HG03039 (cell line): ENCODE data around the gene PDHB.

Experiments used
- ATAC-seq: cut with Tn5 transposase; IDR thresholded peaks from one replicate; pipeline ENCODE4 v1.9.1; 2021; ENCODE audit warnings: mild to moderate bottlenecking, moderate library complexity; ENCODE audit not compliant: unreplicated experiment

The PDHB gene

GRCh38 chr3:58404396-58404795, 29.2 kb downstream of the PDHB start:
- no peak for ATAC-seq

DNA sequence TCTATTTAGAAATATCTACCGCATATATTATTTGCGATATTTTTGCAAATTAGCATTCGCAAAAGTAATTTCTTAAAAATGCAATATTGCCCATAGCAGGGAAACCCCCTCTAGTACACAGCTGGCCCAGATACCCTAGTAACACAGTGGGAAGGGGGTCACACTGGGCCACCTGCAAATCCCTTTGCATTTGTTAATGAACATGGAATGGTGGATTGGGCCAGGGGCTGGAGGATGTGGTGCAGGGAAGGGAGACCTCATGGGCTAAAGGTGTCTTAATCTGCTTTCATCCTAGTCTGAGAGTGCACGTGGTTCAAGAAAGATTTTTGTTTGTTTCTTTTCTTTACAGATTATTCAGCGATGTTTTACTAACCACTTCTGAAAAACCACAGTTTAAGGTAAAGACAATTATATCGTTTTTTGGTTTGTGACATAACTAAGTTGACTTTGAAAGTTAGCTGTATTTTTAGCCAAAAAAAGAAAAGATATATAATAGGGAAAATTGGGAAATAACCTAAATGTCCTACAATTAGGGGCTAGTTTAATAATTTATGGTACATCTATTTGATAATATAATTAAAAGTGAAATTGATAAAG, 30.0 kb downstream of the PDHB start:
- no peak for ATAC-seq

DNA sequence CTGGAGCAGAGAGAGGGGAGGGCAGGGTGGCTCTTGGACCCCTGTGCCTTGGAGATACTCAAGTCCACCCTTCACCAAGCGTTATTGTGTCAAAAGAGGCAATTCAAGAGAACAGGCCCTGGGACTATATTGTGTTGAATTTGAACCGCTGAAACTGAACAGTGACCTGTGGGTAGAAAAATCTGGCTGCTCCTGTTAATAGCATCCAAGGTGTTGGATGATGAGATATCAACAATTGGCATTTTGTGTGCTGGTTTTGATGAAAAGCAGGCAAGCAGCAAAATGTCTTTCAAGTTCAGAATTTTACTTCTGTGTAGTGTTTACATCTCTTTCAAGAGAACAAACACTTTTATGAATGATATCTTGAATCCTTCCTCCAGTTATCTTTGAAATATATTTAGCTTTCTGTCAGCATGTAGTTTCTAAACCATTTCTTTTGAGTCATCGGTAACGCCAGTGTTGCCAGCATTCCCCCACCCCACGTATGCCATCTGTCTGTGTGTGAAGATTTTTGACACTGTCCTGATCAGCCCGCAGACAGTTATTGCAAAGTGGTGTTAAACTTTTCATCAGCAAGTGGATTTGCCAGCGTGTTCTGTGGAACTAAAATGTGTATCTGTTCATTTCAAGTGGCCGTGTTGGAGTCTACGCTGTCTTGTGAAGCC, 34.8 kb downstream of the PDHB start:
- no peak for ATAC-seq

- no peak for ATAC-seq
Measured at GRCh38 chr3:58394339-58394738, 39.3 kb downstream of the PDHB start.

- no peak for ATAC-seq
Measured at GRCh38 chr3:58392181-58392580, 41.5 kb downstream of the PDHB start.

DNA sequence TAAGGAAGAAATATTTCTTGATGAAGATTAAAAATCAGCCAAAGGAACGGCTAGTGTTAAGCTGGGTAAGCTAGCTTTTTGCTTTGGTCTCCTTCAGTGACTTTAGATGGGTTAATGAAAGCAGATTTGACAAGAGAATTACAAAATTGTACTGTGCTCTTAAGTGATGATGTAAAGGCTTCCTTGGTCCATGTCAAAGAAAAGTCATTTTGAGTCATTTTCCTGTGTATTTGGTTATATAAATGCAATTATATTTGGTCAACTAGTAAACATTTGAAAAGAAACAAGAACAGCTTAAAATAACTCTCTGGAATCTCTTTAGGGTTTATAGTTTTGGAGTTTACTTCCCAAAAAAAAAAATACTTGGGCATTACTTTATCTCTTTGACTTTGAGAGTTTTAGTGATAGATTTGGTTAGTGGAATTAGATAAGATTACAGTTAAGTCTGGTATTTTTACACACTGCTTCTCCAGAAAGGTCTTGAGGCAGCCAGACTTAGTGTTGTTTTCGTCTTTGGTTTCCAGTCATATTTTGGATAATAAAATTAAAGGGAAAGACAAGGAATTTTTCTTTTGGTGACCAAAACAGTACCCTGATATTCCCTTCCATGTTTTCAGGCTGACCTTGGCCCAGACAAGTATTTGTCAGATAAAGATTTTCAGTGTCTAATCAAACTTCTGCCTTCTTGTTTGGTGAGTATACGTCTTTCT, 42.3 kb downstream of the PDHB start:
- no peak for ATAC-seq

GRCh38 chr3:58388550-58389091, 45.0 kb downstream of the PDHB start:
- no peak for ATAC-seq

- ATAC-seq = no peak
Measured at GRCh38 chr3:58387650-58388546, 45.7 kb downstream of the PDHB start.

GRCh38 chr3:58386626-58387365, 46.8 kb downstream of the PDHB start:
- ATAC-seq = no peak

DNA sequence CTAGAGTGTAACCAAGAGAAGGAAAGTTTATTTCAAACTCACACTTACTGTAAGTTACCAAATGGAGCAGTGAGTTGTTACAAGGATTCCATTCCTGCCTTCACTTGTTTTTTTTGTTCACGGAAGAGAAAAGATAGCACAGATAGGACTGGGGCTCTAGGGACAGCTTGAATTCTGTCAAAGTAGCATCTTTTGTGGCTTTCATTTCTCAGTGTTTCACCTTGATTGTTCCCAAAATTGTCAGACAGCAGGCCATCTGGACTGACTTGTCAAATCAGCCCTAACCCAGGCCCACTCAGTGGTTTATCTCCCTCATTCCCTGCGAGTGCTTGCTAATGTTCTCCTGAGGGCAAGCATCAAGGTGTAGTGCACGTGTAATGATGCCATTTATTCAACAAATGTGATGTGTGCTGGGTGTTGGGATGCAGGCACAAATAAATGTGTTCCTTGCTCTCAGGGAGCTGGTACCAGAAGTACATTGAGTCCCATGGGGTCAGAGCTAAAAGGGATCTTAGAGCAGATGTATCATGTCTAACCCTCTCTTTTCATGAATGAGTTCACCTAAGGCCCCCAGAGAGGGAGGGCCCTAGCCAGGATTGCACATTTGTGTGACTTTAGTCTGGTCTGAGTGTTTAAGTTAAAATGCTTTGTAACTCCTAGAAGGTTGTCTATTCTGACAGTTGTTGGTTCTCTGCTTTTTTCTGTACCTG, 49.1 kb downstream of the PDHB start:
- ATAC-seq = no peak

GRCh38 chr3:58383904-58384303, 49.7 kb downstream of the PDHB start:
- ATAC-seq = no peak

DNA sequence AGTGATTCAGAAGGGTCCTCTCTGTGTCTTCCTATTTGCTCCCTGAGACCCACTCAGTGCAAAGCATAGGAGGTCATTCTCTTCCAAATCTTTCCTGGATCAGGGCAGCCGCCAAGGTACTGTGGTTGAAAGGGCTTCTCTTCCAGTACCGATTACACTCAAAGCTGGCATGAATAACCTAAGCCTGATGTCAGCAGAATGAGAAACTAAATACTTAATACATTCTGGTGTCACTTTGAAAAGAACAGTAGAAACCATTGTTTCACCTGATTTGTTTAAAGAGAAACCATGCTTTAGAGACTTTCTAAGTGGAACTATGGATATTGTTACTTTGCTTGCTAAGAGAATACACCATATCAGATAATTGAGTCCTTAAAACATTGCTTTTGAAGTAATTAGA, 50.2 kb downstream of the PDHB start:
- no peak for ATAC-seq

GRCh38 chr3:58379351-58380073, 54.1 kb downstream of the PDHB start:
- ATAC-seq = no peak

DNA sequence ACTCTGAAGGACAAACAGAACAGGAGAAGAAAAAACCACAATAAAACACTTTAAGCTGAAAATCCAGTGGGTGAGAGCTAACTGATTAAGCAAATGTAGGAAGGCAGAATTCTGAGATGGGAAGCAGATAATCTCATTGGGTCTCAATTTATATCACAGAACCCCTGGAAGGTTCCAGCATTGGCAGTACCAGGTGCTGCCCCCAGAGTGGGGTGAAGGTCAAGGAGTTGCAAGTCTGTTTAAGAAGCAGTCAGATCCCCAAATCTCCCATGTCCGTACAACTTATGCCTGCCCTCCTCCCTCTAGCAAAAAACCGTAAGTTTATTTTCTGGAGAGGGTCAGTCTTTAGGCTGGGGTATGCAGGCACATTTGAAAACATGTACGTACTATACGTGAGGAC, 55.9 kb downstream of the PDHB start:
- no peak for ATAC-seq
